WTC11 (cell line): Measurements from ENCODE around the gene INPP4A. TPM values are rescaled to one million over a fixed set of nuclear protein-coding genes. Genes with fewer than 3 reads are reported as not detected.
A peak's percentile ranks its signal among the peaks of the same experiment; 100 is the strongest.
"Not testable (repeated sequence)": the region's sequence is repeated elsewhere in the genome, so short reads cannot be mapped to it uniquely, and the experiment has no call there.

ENCODE experiments used
- ATAC-seq: fragments of 200-7000 bp; cut with Tn5 transposase; 2 replicates; pipeline ENCODE4 v1.10.0; 2021; ENCODE audit warnings: mild to moderate bottlenecking, moderate library complexity
- CTCF ChIA-PET: fragments of 300-600 bp; sonication (Branson Sonifier 250); formaldehyde crosslinking; loops from one replicate; lab custom pipeline; 2021; ENCODE audit warnings: antibody characterized with exemption; lab: Charles Lee
- POLR2A ChIA-PET: fragments of 350-600 bp; sonication (Branson Sonifier 250); formaldehyde crosslinking; loops from one replicate; lab custom pipeline; 2021; ENCODE audit warnings: antibody characterized with exemption; lab: Charles Lee
- DNase-seq: peaks from one replicate; pipeline ENCODE4 v3.0.0; 2021; ENCODE audit warnings: low spot score
- H3K27ac Mint-ChIP-seq: 2 replicates; pipeline ENCODE4 v1.8.0; 2021; ENCODE audit warnings: mixed read lengths
- H3K27me3 Mint-ChIP-seq: 2 replicates; pipeline ENCODE4 v1.8.0; 2021; ENCODE audit warnings: low read depth, mild to moderate bottlenecking, moderate library complexity, mixed read lengths
- H3K36me3 Mint-ChIP-seq: 2 replicates; pipeline ENCODE4 v1.8.0; 2021; ENCODE audit warnings: mixed read lengths
- H3K4me1 Mint-ChIP-seq: 2 replicates; pipeline ENCODE4 v1.8.0; 2022; ENCODE audit warnings: mixed read lengths
- H3K4me3 Mint-ChIP-seq: 2 replicates; pipeline ENCODE4 v1.8.0; 2021; ENCODE audit warnings: mild to moderate bottlenecking, moderate library complexity, mixed read lengths
- H3K9me3 Mint-ChIP-seq: 2 replicates; pipeline ENCODE4 v1.8.0; 2021; ENCODE audit warnings: mixed read lengths
- AR ChIP-seq: fragments of 250-450 bp; sonication (Bioruptor Pico); IDR thresholded peaks from 2 replicates; pipeline ENCODE4 v1.9.0; 2021; ENCODE audit warnings: mild to moderate bottlenecking
- ATF1 ChIP-seq: sonication (generic); formaldehyde crosslinking; IDR thresholded peaks from 2 replicates; pipeline ENCODE4 v1.8.1; 2023; ENCODE audit warnings: mild to moderate bottlenecking, moderate library complexity, missing genetic modification reagents
- ATF3 ChIP-seq: sonication (generic); formaldehyde crosslinking; conservative IDR thresholded peaks from 2 replicates; pipeline ENCODE4 v1.8.1; 2022; ENCODE audit warnings: mild to moderate bottlenecking, missing genetic modification reagents
- CREM ChIP-seq: sonication (generic); formaldehyde crosslinking; IDR thresholded peaks from 2 replicates; pipeline ENCODE4 v1.8.1; 2022; ENCODE audit warnings: mild to moderate bottlenecking, missing genetic modification reagents, moderate library complexity
- CTCF ChIP-seq: fragments of 200-600 bp; IDR thresholded peaks from 2 replicates; pipeline ENCODE4 v1.8.0; 2022; ENCODE audit warnings: antibody characterized with exemption
- E2F1 ChIP-seq: sonication (generic); formaldehyde crosslinking; IDR thresholded peaks from 2 replicates; pipeline ENCODE4 v1.8.0; 2022; ENCODE audit warnings: mild to moderate bottlenecking, missing genetic modification reagents
- EMX1 ChIP-seq: fragments of 250-450 bp; sonication (Bioruptor Pico); IDR thresholded peaks from 2 replicates; pipeline ENCODE4 v1.8.0; 2021; ENCODE audit warnings: mild to moderate bottlenecking
- ERG ChIP-seq: fragments of 250-450 bp; sonication (Bioruptor Pico); IDR thresholded peaks from 2 replicates; pipeline ENCODE4 v1.8.0; 2021; ENCODE audit warnings: mild to moderate bottlenecking
- NFATC4 ChIP-seq: fragments of 250-450 bp; sonication (Bioruptor Pico); IDR thresholded peaks from 2 replicates; pipeline ENCODE4 v1.9.0; 2021; ENCODE audit warnings: mild to moderate bottlenecking
- NFE2L1 ChIP-seq: sonication (generic); formaldehyde crosslinking; IDR thresholded peaks from 2 replicates; pipeline ENCODE4 v1.8.1; 2023; ENCODE audit warnings: missing genetic modification reagents
- PRRX2 ChIP-seq: fragments of 250-450 bp; sonication (Bioruptor Pico); IDR thresholded peaks from 2 replicates; pipeline ENCODE4 v1.8.0; 2021; ENCODE audit warnings: mild to moderate bottlenecking
- TEAD1 ChIP-seq: sonication (generic); formaldehyde crosslinking; IDR thresholded peaks from 2 replicates; pipeline ENCODE4 v1.8.0; 2022; ENCODE audit warnings: mild to moderate bottlenecking, missing genetic modification reagents
- TP53 ChIP-seq: sonication (generic); formaldehyde crosslinking; IDR thresholded peaks from 2 replicates; pipeline ENCODE4 v1.8.1; 2023; ENCODE audit warnings: mild to moderate bottlenecking, missing genetic modification reagents
- ZBTB21 ChIP-seq: sonication (generic); formaldehyde crosslinking; IDR thresholded peaks from 2 replicates; pipeline ENCODE4 v1.8.1; 2023; ENCODE audit warnings: mild to moderate bottlenecking, missing genetic modification reagents, borderline replicate concordance
- ZNF219 ChIP-seq: sonication (generic); formaldehyde crosslinking; IDR thresholded peaks from 2 replicates; pipeline ENCODE4 v1.8.0; 2023; ENCODE audit warnings: missing genetic modification reagents, mild to moderate bottlenecking, borderline replicate concordance
- ZNF263 ChIP-seq: sonication (generic); formaldehyde crosslinking; IDR thresholded peaks from 2 replicates; pipeline ENCODE4 v1.8.1; 2022; ENCODE audit warnings: low read depth, mild to moderate bottlenecking, moderate library complexity, missing genetic modification reagents
- ZNF532 ChIP-seq: fragments of 250-450 bp; sonication (Bioruptor Pico); IDR thresholded peaks from 2 replicates; pipeline ENCODE4 v1.9.0; 2021; ENCODE audit warnings: mild to moderate bottlenecking, borderline replicate concordance
- ZNF671 ChIP-seq: fragments of 250-450 bp; sonication (Bioruptor Pico); IDR thresholded peaks from 2 replicates; pipeline ENCODE4 v1.8.0; 2021; ENCODE audit warnings: mild to moderate bottlenecking
- total RNA-seq: library from RNA; stranded (reverse); gene quantifications from 3 replicates; pipeline ENCODE4 v1.2.3, GENCODE V29; 2021

The INPP4A gene
- total RNA-seq, 1 experiment from 2014 or later, result 38.3 TPM

- TF ChIP-seq CTCF (no peak), PRRX2 (CRISPR knock-in tag) (no peak), ZNF671 (CRISPR knock-in tag) (no peak), AR (CRISPR knock-in tag) (no peak), E2F1 (CRISPR knock-in tag) (no peak), ATF3 (no peak), NFE2L1 (CRISPR knock-in tag) (no peak)
Observed at GRCh38 chr2:98434492-98434891, 10.2 kb upstream of the INPP4A start (continued).

GRCh38 chr2:98435670-98436069 lies 9.0 kb upstream of the INPP4A start:
- CTCF ChIA-PET, ATAC-seq, H3K4me3 Mint-ChIP-seq, DNase-seq, POLR2A ChIA-PET: not testable (repeated sequence)
- Mint-ChIP-seq H3K4me1 (peaks cover 16% of the 10 kb centered on the region), H3K9me3 (peaks cover 77% of the 10 kb centered on the region), H3K27ac (peak overlapping the region; percentile 79; the same call in 1 of the 2 replicates), H3K27me3 (peaks cover 10% of the 10 kb centered on the region), H3K36me3 (peaks cover 65% of the 10 kb centered on the region)
- TF ChIP-seq TP53 (CRISPR knock-in tag), result 0 out of 2 replicates have a peak, but pooled peaks have one; percentile 30

GRCh38 chr2:98436734-98437133 lies 7.9 kb upstream of the INPP4A start:
- TF ChIP-seq NFATC4 (CRISPR knock-in tag) (no peak), ZNF219 (CRISPR knock-in tag) (no peak), EMX1 (CRISPR knock-in tag) (no peak), ATF1 (CRISPR knock-in tag) (no peak), ERG (CRISPR knock-in tag) (no peak), ZNF263 (CRISPR knock-in tag) (no peak), ZNF532 (CRISPR knock-in tag) (no peak), ZBTB21 (CRISPR knock-in tag) (no peak), TEAD1 (CRISPR knock-in tag) (no peak), CREM (CRISPR knock-in tag) (no peak)
- H3K36me3 Mint-ChIP-seq, result peaks cover 54% of the 10 kb centered on the region
- DNase-seq, result no peak
- peaks cover 6% of the 10 kb centered on the region for H3K27me3 Mint-ChIP-seq
- ATAC-seq, result peak; percentile 97
- H3K27ac Mint-ChIP-seq, result peak overlapping the region; percentile 9
- CTCF ChIA-PET, result no interaction called here
- peaks cover 21% of the 10 kb centered on the region for H3K4me1 Mint-ChIP-seq
- POLR2A ChIA-PET, result no interaction called here
- peaks cover 67% of the 10 kb centered on the region for H3K9me3 Mint-ChIP-seq
- H3K4me3 Mint-ChIP-seq, result no peak overlapping the region
